Nephron progenitor cell (in vitro differentiated cells): ENCODE data around the gene ANTXR1.

Experiments
- DNase-seq: peaks from one replicate; pipeline ENCODE4 v3.0.0; 2021
- H3K27ac Mint-ChIP-seq: 2 replicates; pipeline ENCODE4 v1.8.0; 2021; ENCODE audit warnings: mild to moderate bottlenecking, moderate library complexity, mixed read lengths
- H3K27me3 Mint-ChIP-seq: 2 replicates; pipeline ENCODE4 v1.8.0; 2021; ENCODE audit warnings: mild to moderate bottlenecking, low read depth, mixed read lengths; ENCODE audit not compliant: poor library complexity
- H3K36me3 Mint-ChIP-seq: 2 replicates; pipeline ENCODE4 v1.8.0; 2021; ENCODE audit warnings: low read depth, mixed read lengths
- H3K4me1 Mint-ChIP-seq: 2 replicates; pipeline ENCODE4 v1.8.0; 2021; ENCODE audit warnings: mixed read lengths
- H3K4me3 Mint-ChIP-seq: 2 replicates; pipeline ENCODE4 v1.8.0; 2021; ENCODE audit warnings: mild to moderate bottlenecking, moderate library complexity, mixed read lengths
- H3K9me3 Mint-ChIP-seq: 2 replicates; pipeline ENCODE4 v1.8.0; 2021; ENCODE audit warnings: mild to moderate bottlenecking, moderate library complexity, mixed read lengths
- TF ChIP-seq, protein P1 (sequence below): fragments of 200-600 bp; sonication (generic); IDR thresholded peaks from 2 replicates; pipeline ENCODE4 v1.5.0; 2021; ENCODE audit warnings: antibody characterized with exemption

ANTXR1 gene

GRCh38 chr2:69017080-69017479 lies 4.1 kb downstream of the ANTXR1 start:
- TF ChIP-seq, protein P1, sequence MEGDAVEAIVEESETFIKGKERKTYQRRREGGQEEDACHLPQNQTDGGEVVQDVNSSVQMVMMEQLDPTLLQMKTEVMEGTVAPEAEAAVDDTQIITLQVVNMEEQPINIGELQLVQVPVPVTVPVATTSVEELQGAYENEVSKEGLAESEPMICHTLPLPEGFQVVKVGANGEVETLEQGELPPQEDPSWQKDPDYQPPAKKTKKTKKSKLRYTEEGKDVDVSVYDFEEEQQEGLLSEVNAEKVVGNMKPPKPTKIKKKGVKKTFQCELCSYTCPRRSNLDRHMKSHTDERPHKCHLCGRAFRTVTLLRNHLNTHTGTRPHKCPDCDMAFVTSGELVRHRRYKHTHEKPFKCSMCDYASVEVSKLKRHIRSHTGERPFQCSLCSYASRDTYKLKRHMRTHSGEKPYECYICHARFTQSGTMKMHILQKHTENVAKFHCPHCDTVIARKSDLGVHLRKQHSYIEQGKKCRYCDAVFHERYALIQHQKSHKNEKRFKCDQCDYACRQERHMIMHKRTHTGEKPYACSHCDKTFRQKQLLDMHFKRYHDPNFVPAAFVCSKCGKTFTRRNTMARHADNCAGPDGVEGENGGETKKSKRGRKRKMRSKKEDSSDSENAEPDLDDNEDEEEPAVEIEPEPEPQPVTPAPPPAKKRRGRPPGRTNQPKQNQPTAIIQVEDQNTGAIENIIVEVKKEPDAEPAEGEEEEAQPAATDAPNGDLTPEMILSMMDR: no peak
- H3K27me3 Mint-ChIP-seq: no peaks in the 10 kb centered on the region
- H3K4me3 Mint-ChIP-seq: no peak overlapping the region
- H3K36me3 Mint-ChIP-seq: peaks cover 40% of the 10 kb centered on the region
- H3K27ac Mint-ChIP-seq: no peak overlapping the region
- peaks cover 59% of the 10 kb centered on the region for H3K4me1 Mint-ChIP-seq
- peaks cover 3% of the 10 kb centered on the region for H3K9me3 Mint-ChIP-seq
- no peak for DNase-seq

DNA sequence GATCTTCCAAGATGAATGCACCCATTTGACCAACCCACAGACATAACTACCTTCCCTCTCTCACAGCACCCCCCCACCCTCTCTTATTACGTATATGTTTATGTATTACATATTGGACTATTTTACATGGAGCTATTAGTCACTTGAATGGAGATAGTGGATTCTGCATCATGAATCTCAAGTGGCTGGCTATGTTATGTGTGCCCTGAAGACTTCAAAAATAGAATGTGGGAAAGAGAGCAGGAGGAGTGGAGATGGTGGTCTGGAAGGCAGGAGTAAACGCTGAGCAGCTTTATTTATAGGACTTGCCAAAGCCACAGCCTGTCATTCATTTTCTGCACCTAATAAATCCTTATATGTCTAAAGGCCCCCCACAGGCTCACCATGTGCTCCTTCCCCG lies 4.9 kb downstream of the ANTXR1 start:
- no peaks in the 10 kb centered on the region for H3K27me3 Mint-ChIP-seq
- H3K9me3 Mint-ChIP-seq: peaks cover 3% of the 10 kb centered on the region
- H3K4me3 Mint-ChIP-seq: no peak overlapping the region
- TF ChIP-seq, protein P1: no peak
- H3K4me1 Mint-ChIP-seq: peaks cover 54% of the 10 kb centered on the region
- DNase-seq: no peak
- H3K27ac Mint-ChIP-seq: no peak overlapping the region
- H3K36me3 Mint-ChIP-seq: peaks cover 40% of the 10 kb centered on the region

- peaks cover 3% of the 10 kb centered on the region for H3K9me3 Mint-ChIP-seq
- H3K27ac Mint-ChIP-seq: no peak overlapping the region
Measured at GRCh38 chr2:69018678-69019095, 5.7 kb downstream of the ANTXR1 start.

GRCh38 chr2:69020496-69021426 lies 7.8 kb downstream of the ANTXR1 start:
- H3K4me1 Mint-ChIP-seq: peaks cover 37% of the 10 kb centered on the region
- peaks cover 40% of the 10 kb centered on the region for H3K36me3 Mint-ChIP-seq
- H3K9me3 Mint-ChIP-seq: peaks cover 3% of the 10 kb centered on the region
- peak overlapping the region; percentile 13 for H3K27ac Mint-ChIP-seq
- no peak for DNase-seq
- H3K4me3 Mint-ChIP-seq: no peak overlapping the region
- TF ChIP-seq, protein P1: no peak
- no peaks in the 10 kb centered on the region for H3K27me3 Mint-ChIP-seq

More at GRCh38 chr2:69018678-69019095, 5.7 kb downstream of the ANTXR1 start:
- Mint-ChIP-seq H3K36me3 (peaks cover 40% of the 10 kb centered on the region), H3K4me3 (no peak overlapping the region), H3K27me3 (no peaks in the 10 kb centered on the region), H3K4me1 (peaks cover 54% of the 10 kb centered on the region)
- no peak for DNase-seq
- TF ChIP-seq, protein P1: no peak

- DNase-seq: no peak
- H3K27ac Mint-ChIP-seq: no peak overlapping the region
- no peak overlapping the region for H3K4me3 Mint-ChIP-seq
- peaks cover 28% of the 10 kb centered on the region for H3K4me1 Mint-ChIP-seq
- H3K9me3 Mint-ChIP-seq: peaks cover 7% of the 10 kb centered on the region
- TF ChIP-seq, protein P1: no peak
- peaks cover 49% of the 10 kb centered on the region for H3K36me3 Mint-ChIP-seq
- no peaks in the 10 kb centered on the region for H3K27me3 Mint-ChIP-seq
Measured at GRCh38 chr2:69021727-69022126, 8.7 kb downstream of the ANTXR1 start.
